Activated CD4-positive, CD25-positive, alpha-beta regulatory T cell treated with anti-CD3 and anti-CD28 coated beads, Interleukin-2, amount 50 U/mL, for 72 hours (primary cell): ENCODE results near the gene PGLYRP3.

Source experiments
- DNase-seq: peaks from one replicate; pipeline ENCODE4 v3.0.0; 2021

PGLYRP3 gene

GRCh38 chr1:153308540-153308939, 4.2 kb downstream of the PGLYRP3 start:
- DNase-seq, result no peak

GRCh38 chr1:153307221-153307600, 5.5 kb downstream of the PGLYRP3 start:
- no peak for DNase-seq

GRCh38 chr1:153306303-153307220, 6.2 kb downstream of the PGLYRP3 start:
- DNase-seq, result no peak

- DNase-seq, result no peak
Measured at GRCh38 chr1:153305682-153306081, 7.1 kb downstream of the PGLYRP3 start.

GRCh38 chr1:153302308-153302707, 10.4 kb downstream of the PGLYRP3 start:
- DNase-seq, result no peak

GRCh38 chr1:153293851-153294250, 18.9 kb downstream of the PGLYRP3 start:
- DNase-seq, result no peak

GRCh38 chr1:153293480-153293775, 19.3 kb downstream of the PGLYRP3 start:
- DNase-seq, result no peak

- DNase-seq, result no peak
Measured at GRCh38 chr1:153292740-153293479, 19.8 kb downstream of the PGLYRP3 start.

- no peak for DNase-seq
Measured at GRCh38 chr1:153292185-153292584, 20.6 kb downstream of the PGLYRP3 start.

GRCh38 chr1:153291514-153291913, 21.2 kb downstream of the PGLYRP3 start:
- DNase-seq, result no peak

- no peak for DNase-seq
Measured at GRCh38 chr1:153288634-153289275, 24.0 kb downstream of the PGLYRP3 start.

- DNase-seq, result peak; percentile 45
Measured at GRCh38 chr1:153277852-153278251, 34.9 kb downstream of the PGLYRP3 start.

GRCh38 chr1:153272186-153272585, 40.6 kb downstream of the PGLYRP3 start:
- no peak for DNase-seq

GRCh38 chr1:153271711-153272110, 41.0 kb downstream of the PGLYRP3 start:
- no peak for DNase-seq

- no peak for DNase-seq
Measured at GRCh38 chr1:153265457-153265856, 47.3 kb downstream of the PGLYRP3 start.

- no peak for DNase-seq
Measured at GRCh38 chr1:153262462-153263157, 50.1 kb downstream of the PGLYRP3 start.

- no peak for DNase-seq
Measured at GRCh38 chr1:153262070-153262366, 50.7 kb downstream of the PGLYRP3 start.

- peak; percentile 37 for DNase-seq
Measured at GRCh38 chr1:153261281-153262069, 51.3 kb downstream of the PGLYRP3 start.

GRCh38 chr1:153260585-153261280, 52.0 kb downstream of the PGLYRP3 start:
- no peak for DNase-seq

- no peak for DNase-seq
Measured at GRCh38 chr1:153259387-153259786, 53.4 kb downstream of the PGLYRP3 start, which contains the start of gene LORICRIN. LORICRIN (plus strand) TSS chr1:153259687; CDS start chr1:153260950, 1,263 bp downstream.

- DNase-seq, result no peak
Measured at GRCh38 chr1:153253693-153254092, 59.1 kb downstream of the PGLYRP3 start.

- DNase-seq, result no peak
Measured at GRCh38 chr1:153253076-153253475, 59.7 kb downstream of the PGLYRP3 start.
